ENCODE results near the gene GOLGA6L25.
"Not testable (repeated sequence)": the region's sequence is repeated elsewhere in the genome, so short reads cannot be mapped to it uniquely, and the experiment has no call there.

GOLGA6L25 gene

GRCh38 chr15:28553268-28553667 is at the start of gene GOLGA6L25:
Gene GOLGA6L25 (plus strand): TSS chr15:28553568. CDS start chr15:28553629, 61 bp downstream.
- not testable (repeated sequence) for DNase-seq (ENCODE audit: low spot score)

GRCh38 chr15:28508217-28508889 is 45.0 kb upstream of the GOLGA6L25 start:
- DNase-seq (ENCODE audit: low spot score) = not testable (repeated sequence)

- DNase-seq (ENCODE audit: low spot score) = not testable (repeated sequence)
Measured at GRCh38 chr15:28514128-28514527, 39.2 kb upstream of the GOLGA6L25 start.

- DNase-seq (ENCODE audit: low spot score) = not testable (repeated sequence)
Measured at GRCh38 chr15:28515208-28515607, 38.2 kb upstream of the GOLGA6L25 start.

- not testable (repeated sequence) for DNase-seq (ENCODE audit: low spot score)
Measured at GRCh38 chr15:28532954-28533353, 20.4 kb upstream of the GOLGA6L25 start, which contains the start of gene GOLGA8G. Gene GOLGA8G (minus strand): TSS chr15:28532971. CDS start chr15:28532909, 62 bp downstream.

- DNase-seq (ENCODE audit: low spot score) = not testable (repeated sequence)
Measured at GRCh38 chr15:28573351-28573750, 20.0 kb downstream of the GOLGA6L25 start.

- not testable (repeated sequence) for DNase-seq (ENCODE audit: low spot score)
Measured at GRCh38 chr15:28588977-28589606, 35.7 kb downstream of the GOLGA6L25 start.

- not testable (repeated sequence) for DNase-seq (ENCODE audit: low spot score)
Measured at GRCh38 chr15:28589769-28590168, 36.4 kb downstream of the GOLGA6L25 start.

GRCh38 chr15:28592395-28592794 is 39.0 kb downstream of the GOLGA6L25 start:
- not testable (repeated sequence) for DNase-seq (ENCODE audit: low spot score)

GRCh38 chr15:28593424-28594129 is 40.2 kb downstream of the GOLGA6L25 start:
- not testable (repeated sequence) for DNase-seq (ENCODE audit: low spot score)

GRCh38 chr15:28597471-28597870 is 44.1 kb downstream of the GOLGA6L25 start:
- not testable (repeated sequence) for DNase-seq (ENCODE audit: low spot score)

- DNase-seq (ENCODE audit: low spot score) = not testable (repeated sequence)
Measured at GRCh38 chr15:28598209-28598608, 44.8 kb downstream of the GOLGA6L25 start.

- DNase-seq (ENCODE audit: low spot score) = not testable (repeated sequence)
Measured at GRCh38 chr15:28602152-28602551, 48.8 kb downstream of the GOLGA6L25 start.

Measured in kidney capillary endothelial cell (primary cell).